Measurements from ENCODE around the gene HHAT. TPM values are rescaled to one million over a fixed set of nuclear protein-coding genes. Genes with fewer than 3 reads are reported as not detected.

The HHAT gene
- polyA plus RNA-seq, 1 donor (not counting 4 experiments of a cell fraction or from before 2014, with no cell fraction given): 3.8 TPM

DNA sequence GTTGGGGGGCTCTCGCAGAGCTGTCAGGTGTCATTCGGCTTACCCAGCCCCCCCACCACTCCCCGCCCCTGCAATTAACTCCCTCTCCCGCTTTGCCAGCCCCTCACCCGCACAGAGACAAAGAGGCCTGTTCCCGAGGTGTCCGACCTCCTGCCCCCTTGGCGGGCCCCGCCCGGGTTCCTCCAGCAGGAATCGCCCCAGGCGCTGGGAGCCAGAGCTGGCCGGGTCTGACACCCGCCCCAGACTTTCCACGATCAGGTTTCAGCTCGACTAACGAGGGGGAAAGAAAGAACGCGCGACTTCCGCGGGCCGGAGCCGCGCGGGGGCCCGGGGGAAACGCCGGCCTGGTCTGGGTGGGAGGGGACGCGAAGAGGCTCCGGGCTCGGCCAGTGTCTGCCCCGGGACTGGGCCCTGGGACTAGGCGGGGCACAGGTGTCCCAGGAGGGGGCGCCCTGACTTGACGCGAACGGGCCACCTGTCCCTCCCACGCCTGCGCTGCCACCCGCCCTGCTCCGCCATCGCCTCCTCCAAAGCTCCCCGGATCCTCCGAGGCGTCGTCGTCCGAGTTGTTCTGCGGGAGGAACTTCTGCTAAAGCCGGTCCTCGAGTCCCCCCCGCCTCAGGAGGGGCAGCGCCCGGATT lies 36.4 kb upstream of the HHAT start:
- TF ChIP-seq EZH2 (IDR thresholded peaks at IDR 0.05; ENCODE audit: low read length): no peak
- TF ChIP-seq, protein P1, sequence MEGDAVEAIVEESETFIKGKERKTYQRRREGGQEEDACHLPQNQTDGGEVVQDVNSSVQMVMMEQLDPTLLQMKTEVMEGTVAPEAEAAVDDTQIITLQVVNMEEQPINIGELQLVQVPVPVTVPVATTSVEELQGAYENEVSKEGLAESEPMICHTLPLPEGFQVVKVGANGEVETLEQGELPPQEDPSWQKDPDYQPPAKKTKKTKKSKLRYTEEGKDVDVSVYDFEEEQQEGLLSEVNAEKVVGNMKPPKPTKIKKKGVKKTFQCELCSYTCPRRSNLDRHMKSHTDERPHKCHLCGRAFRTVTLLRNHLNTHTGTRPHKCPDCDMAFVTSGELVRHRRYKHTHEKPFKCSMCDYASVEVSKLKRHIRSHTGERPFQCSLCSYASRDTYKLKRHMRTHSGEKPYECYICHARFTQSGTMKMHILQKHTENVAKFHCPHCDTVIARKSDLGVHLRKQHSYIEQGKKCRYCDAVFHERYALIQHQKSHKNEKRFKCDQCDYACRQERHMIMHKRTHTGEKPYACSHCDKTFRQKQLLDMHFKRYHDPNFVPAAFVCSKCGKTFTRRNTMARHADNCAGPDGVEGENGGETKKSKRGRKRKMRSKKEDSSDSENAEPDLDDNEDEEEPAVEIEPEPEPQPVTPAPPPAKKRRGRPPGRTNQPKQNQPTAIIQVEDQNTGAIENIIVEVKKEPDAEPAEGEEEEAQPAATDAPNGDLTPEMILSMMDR (optimal IDR thresholded peaks at IDR 0.05 in 1 of 3, IDR thresholded peaks at IDR 0.05 in 1 of 3, conservative IDR thresholded peaks at IDR 0.05 in 1 of 3; ENCODE audit: extremely low read depth in 1 of 3, insufficient read depth in 2 of 3, low read length in 3 of 3): peak in 2 of 3 experiments; percentile 40 to 71
- H3K9me1 ChIP-seq (ENCODE audit: control insufficient read depth, extremely low read depth, insufficient read depth, low read length): no peaks in the 10 kb centered on the region
- peak overlapping the region; percentile 35 to 66 (median 63) for H3K4me3 ChIP-seq (ENCODE audit: control insufficient read depth in 2 of 3, extremely low read depth in 1 of 3, insufficient read depth in 2 of 3, low read depth in 1 of 3, low read length in 3 of 3)
- H3K79me2 ChIP-seq (ENCODE audit: control insufficient read depth, insufficient read depth, low read length): no peaks in the 10 kb centered on the region
- peak overlapping the region; percentile 28 for H3K9ac ChIP-seq (ENCODE audit: control insufficient read depth, extremely low read depth, insufficient read depth, low read length)
- no peak for FAIRE-seq
- dilution Hi-C loops (cut with MboI; ENCODE audit: extremely low pct_ligation_motif_present, low sequenced_read_pairs): no loop called here
- no peak for DNase-seq (ENCODE audit: low read depth, low spot score)
- no peak overlapping the region for H3K27ac ChIP-seq (ENCODE audit: control insufficient read depth, insufficient read depth, low read length)
- H3K4me2 ChIP-seq (ENCODE audit: control insufficient read depth, extremely low read depth, insufficient read depth, low read depth, low read length): peak overlapping the region; percentile 88
- H3K4me1 ChIP-seq (ENCODE audit: control insufficient read depth, extremely low read depth, insufficient read depth, low read length): peaks cover 15% of the 10 kb centered on the region
- peak overlapping the region; percentile 58 for H2AFZ ChIP-seq (ENCODE audit: control insufficient read depth, low read length)
- no peaks in the 10 kb centered on the region for H3K9me3 ChIP-seq (ENCODE audit: control insufficient read depth, low read depth, low read length)
- no peaks in the 10 kb centered on the region for H4K20me1 ChIP-seq (ENCODE audit: control insufficient read depth, extremely low read depth, insufficient read depth, low read length)
- H3K36me3 ChIP-seq (ENCODE audit: control insufficient read depth in 2 of 2, extremely low read depth in 1 of 2, insufficient read depth in 2 of 2, low read length in 2 of 2): no peaks in the 10 kb centered on the region
- peaks cover 18% of the 10 kb centered on the region for H3K27me3 ChIP-seq (ENCODE audit: control insufficient read depth, extremely low read depth, insufficient read depth, low read length)

DNA sequence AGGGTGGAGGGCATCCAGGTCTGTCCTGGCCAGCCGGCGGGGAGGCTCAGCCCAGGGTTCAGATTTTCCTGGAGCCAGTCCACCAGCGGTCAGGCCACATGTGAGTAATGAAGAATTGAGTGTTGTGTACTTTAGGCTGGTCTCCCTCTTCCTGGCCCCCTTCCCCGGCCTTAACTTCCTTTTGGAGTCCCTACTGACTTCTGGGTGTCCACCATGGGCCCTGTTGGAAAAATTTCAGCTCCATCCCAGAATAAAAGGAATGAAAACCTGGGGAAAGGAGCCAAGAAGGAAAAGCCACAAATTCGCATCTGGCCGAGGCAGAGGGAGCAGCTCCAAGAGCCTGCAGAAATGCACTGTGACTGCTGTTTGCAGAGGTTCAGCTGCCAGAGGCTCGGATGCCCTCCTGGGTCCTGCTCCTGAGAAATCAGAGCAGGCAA lies 35.5 kb upstream of the HHAT start:
- Histone ChIP-seq H3K9me1 (ENCODE audit: control insufficient read depth, extremely low read depth, insufficient read depth, low read length) (no peaks in the 10 kb centered on the region), H3K9me3 (ENCODE audit: control insufficient read depth, low read depth, low read length) (no peaks in the 10 kb centered on the region), H4K20me1 (ENCODE audit: control insufficient read depth, extremely low read depth, insufficient read depth, low read length) (no peaks in the 10 kb centered on the region), H3K4me2 (ENCODE audit: control insufficient read depth, extremely low read depth, insufficient read depth, low read depth, low read length) (peak overlapping the region; percentile 88), H2AFZ (ENCODE audit: control insufficient read depth, low read length) (no peak overlapping the region), H3K36me3 (ENCODE audit: control insufficient read depth in 2 of 2, extremely low read depth in 1 of 2, insufficient read depth in 2 of 2, low read length in 2 of 2) (no peaks in the 10 kb centered on the region), H3K79me2 (ENCODE audit: control insufficient read depth, insufficient read depth, low read length) (no peaks in the 10 kb centered on the region), H3K27me3 (ENCODE audit: control insufficient read depth, extremely low read depth, insufficient read depth, low read length) (peaks cover 18% of the 10 kb centered on the region), H3K27ac (ENCODE audit: control insufficient read depth, insufficient read depth, low read length) (no peak overlapping the region), H3K4me1 (ENCODE audit: control insufficient read depth, extremely low read depth, insufficient read depth, low read length) (peaks cover 15% of the 10 kb centered on the region), H3K4me3 (ENCODE audit: control insufficient read depth in 2 of 3, extremely low read depth in 1 of 3, insufficient read depth in 2 of 3, low read depth in 1 of 3, low read length in 3 of 3) (no peak overlapping the region), H3K9ac (ENCODE audit: control insufficient read depth, extremely low read depth, insufficient read depth, low read length) (peak overlapping the region; percentile 28)
- no peak for DNase-seq (ENCODE audit: low read depth, low spot score)
- FAIRE-seq: no peak
- dilution Hi-C loops (cut with MboI; ENCODE audit: extremely low pct_ligation_motif_present, low sequenced_read_pairs): no loop called here
- TF ChIP-seq, protein P1 (optimal IDR thresholded peaks at IDR 0.05 in 1 of 3, IDR thresholded peaks at IDR 0.05 in 1 of 3, conservative IDR thresholded peaks at IDR 0.05 in 1 of 3; ENCODE audit: extremely low read depth in 1 of 3, insufficient read depth in 2 of 3, low read length in 3 of 3): no peak
- no peak for TF ChIP-seq EZH2 (IDR thresholded peaks at IDR 0.05; ENCODE audit: low read length)
